K562 (cell line): ENCODE data around the gene HAO2. TPM values are rescaled to one million over a fixed set of nuclear protein-coding genes. Genes with fewer than 3 reads are reported as not detected.

Experiments used
- E2F6 ChIP-seq, 2 experiments: IDR thresholded peaks; 2 replicates each; pipeline ENCODE4 v1.6.1; 2011; ENCODE audit warnings: borderline replicate concordance in 1 of 2, control low read depth in 1 of 2, low read depth in 1 of 2, low read length in 1 of 2, mild to moderate bottlenecking in 1 of 2, mixed read lengths in 1 of 2, moderate library complexity in 1 of 2; ENCODE audit not compliant: insufficient read depth in 1 of 2, insufficient read length in 1 of 2, poor library complexity in 1 of 2, severe bottlenecking in 1 of 2; ENCODE audit errors: extremely low read depth in 1 of 2
- GABPB1 ChIP-seq: sonication (generic); formaldehyde crosslinking; IDR thresholded peaks from 2 replicates; pipeline ENCODE4 v1.8.0; 2022; ENCODE audit warnings: mild to moderate bottlenecking, missing genetic modification reagents
- HEY1 ChIP-seq: fragments of 250-450 bp; sonication (Bioruptor Pico); IDR thresholded peaks from 2 replicates; pipeline ENCODE4 v1.5.0; 2020; ENCODE audit warnings: mild to moderate bottlenecking, moderate library complexity, borderline replicate concordance
- KLF1 ChIP-seq: fragments of 450-650 bp; IDR thresholded peaks from 2 replicates; pipeline ENCODE4 v1.6.1; 2016; ENCODE audit warnings: missing genetic modification characterization, missing compliant biosample characterization
- MEF2D ChIP-seq: conservative IDR thresholded peaks from 2 replicates; pipeline ENCODE4 v1.6.1; 2016; ENCODE audit warnings: low read depth, missing genetic modification characterization, missing compliant biosample characterization
- MEIS2 ChIP-seq: fragments of 450-650 bp; IDR thresholded peaks from 2 replicates; pipeline ENCODE4 v1.6.1; 2014; ENCODE audit warnings: mild to moderate bottlenecking; ENCODE audit not compliant: partially characterized antibody
- PHF20 ChIP-seq: fragments of 450-650 bp; IDR thresholded peaks from 2 replicates; pipeline ENCODE4 v1.6.1; 2018; ENCODE audit not compliant: partially characterized antibody
- POLR2A ChIP-seq: fragments of 450-650 bp; conservative IDR thresholded peaks from 2 replicates; pipeline ENCODE4 v1.6.1; 2016
- SMARCA5 ChIP-seq: fragments of 450-650 bp; IDR thresholded peaks from 2 replicates; pipeline ENCODE4 v1.6.1; 2016
- polyA plus RNA-seq, 8 experiments: library from polyadenylated mRNA; depleted of rRNA in 4 of 8; stranded (reverse) in 5 of 8; unstranded in 3 of 8; fragments of >200 nt; fragmentation: Nextera tagmentation in 2 of 8; fragmentation: Illumina TruSeq in 1 of 8; extraction: Ambion mirVana in 2 of 8; extraction: Trizol in 1 of 8; gene quantifications; 2 replicates each; pipeline versions ENCODE4 v1.2.1 to v1.2.3, GENCODE V29; 2011 to 2014; ENCODE audit warnings: inconsistent platforms in 1 of 8, missing spikeins in 1 of 8
- total RNA-seq, 7 experiments: library from RNA; depleted of rRNA in 6 of 7; stranded (reverse); fragments of >200 nt in 6 of 7; fragmentation: Illumina TruSeq in 2 of 7; extraction: Trizol in 2 of 7; gene quantifications; 2 replicates each; pipeline versions ENCODE4 v1.2.1 to v1.2.3, GENCODE V29; 2011 to 2021; ENCODE audit warnings: low replicate concordance in 1 of 7
- TF ChIP-seq, protein P1 (sequence below), 2 experiments: IDR thresholded peaks in 1 of 2; conservative IDR thresholded peaks in 1 of 2; 2 replicates each; pipeline ENCODE4 v1.6.1; 2016; ENCODE audit warnings: low read depth in 2 of 2, mild to moderate bottlenecking in 1 of 2, missing compliant biosample characterization in 1 of 2, missing genetic modification characterization in 1 of 2, moderate library complexity in 1 of 2

HAO2 gene
- total and polyA plus RNA-seq, 9 of the 15 experiments (the other 6 are each of a cell fraction or from before 2014, with no cell fraction given): not detected

DNA sequence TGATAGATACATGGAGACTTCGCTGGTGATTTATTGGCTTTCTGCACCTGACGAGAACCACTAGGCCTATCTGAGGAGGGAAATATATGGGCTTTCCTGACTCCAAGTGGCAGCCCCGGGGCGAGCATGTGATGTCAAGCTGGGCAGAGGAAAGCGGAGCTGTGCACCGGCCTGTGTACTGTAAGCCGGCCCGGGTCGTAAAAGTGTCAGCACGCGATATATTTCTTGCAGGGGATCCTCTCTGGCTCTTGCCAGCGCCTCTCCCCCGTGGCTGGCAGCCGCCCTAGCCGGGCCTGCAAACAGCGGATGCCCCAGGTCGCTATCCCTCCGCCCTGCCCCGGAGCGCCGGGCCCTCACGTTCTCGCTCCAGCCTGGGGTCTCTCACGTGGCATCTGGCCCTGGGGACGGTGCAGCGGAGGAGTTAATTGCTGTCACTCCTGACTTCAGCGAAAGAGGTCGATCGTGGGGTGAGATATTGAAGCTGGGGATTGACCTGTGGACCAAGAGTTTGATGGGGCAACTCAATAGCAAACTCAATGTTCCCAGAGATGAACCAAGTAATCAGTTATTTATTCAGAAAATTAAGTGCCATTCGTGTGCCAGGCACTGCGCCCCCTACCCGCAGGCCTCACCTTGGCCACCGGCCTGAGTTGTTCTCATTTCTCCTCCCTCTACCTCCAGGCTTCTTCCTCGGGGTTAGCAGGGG is 41.0 kb upstream of the HAO2 start (continued):
- TF ChIP-seq, protein P1, sequence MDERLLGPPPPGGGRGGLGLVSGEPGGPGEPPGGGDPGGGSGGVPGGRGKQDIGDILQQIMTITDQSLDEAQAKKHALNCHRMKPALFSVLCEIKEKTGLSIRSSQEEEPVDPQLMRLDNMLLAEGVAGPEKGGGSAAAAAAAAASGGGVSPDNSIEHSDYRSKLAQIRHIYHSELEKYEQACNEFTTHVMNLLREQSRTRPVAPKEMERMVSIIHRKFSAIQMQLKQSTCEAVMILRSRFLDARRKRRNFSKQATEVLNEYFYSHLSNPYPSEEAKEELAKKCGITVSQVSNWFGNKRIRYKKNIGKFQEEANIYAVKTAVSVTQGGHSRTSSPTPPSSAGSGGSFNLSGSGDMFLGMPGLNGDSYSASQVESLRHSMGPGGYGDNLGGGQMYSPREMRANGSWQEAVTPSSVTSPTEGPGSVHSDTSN (CRISPR knock-in tag; IDR thresholded peaks at IDR 0.05; ENCODE audit: low read depth): no peak
- TF ChIP-seq, protein P1 (tag; conservative IDR thresholded peaks at IDR 0.05; ENCODE audit: low read depth): peak; percentile 90
- TF ChIP-seq MEF2D (no peak), MEIS2 (peak; percentile 60), GABPB1 (CRISPR knock-in tag) (no peak), PHF20 (no peak), KLF1 (tag) (no peak), SMARCA5 (no peak), E2F6 (IDR thresholded peaks at IDR 0.05; ENCODE audit: borderline replicate concordance in 1 of 2, extremely low read depth in 1 of 2, insufficient read depth in 1 of 2, insufficient read length in 1 of 2, low read depth in 1 of 2, low read length in 1 of 2, poor library complexity in 1 of 2, severe bottlenecking in 1 of 2) (no peak), HEY1 (no peak), POLR2A (no peak)
